ENCODE data around the gene MMP27.
"Not testable (repeated sequence)": the region's sequence is repeated elsewhere in the genome, so short reads cannot be mapped to it uniquely, and the experiment has no call there.

The MMP27 gene

GRCh38 chr11:102705626-102706025, at the start of gene MMP27:
Gene MMP27 (minus strand): TSS chr11:102705769. CDS start chr11:102705714, 55 bp downstream.
- Histone ChIP-seq H3K4me3 (ENCODE audit: low read depth, low read length) (no peak within 1 kb of the TSS), H3K4me1 (ENCODE audit: control insufficient read depth, insufficient read depth, low read length) (no peaks in the 10 kb centered on the region)

GRCh38 chr11:102753267-102753666, 47.7 kb upstream of the MMP27 start:
- Histone ChIP-seq H3K36me3 (ENCODE audit: control insufficient read depth, insufficient read depth, low read length) (no peaks in the 10 kb centered on the region), H3K27ac (ENCODE audit: low read depth, low read length) (no peak overlapping the region), H3K9me3 (ENCODE audit: control insufficient read depth, insufficient read depth, low read length) (no peaks in the 10 kb centered on the region), H3K9ac (ENCODE audit: low read depth, low read length) (no peak overlapping the region), H3K27me3 (ENCODE audit: control insufficient read depth, insufficient read depth, low read length) (no peaks in the 10 kb centered on the region), H3K4me1 (ENCODE audit: control insufficient read depth, insufficient read depth, low read length) (peaks cover 17% of the 10 kb centered on the region), H3K4me3 (ENCODE audit: low read depth, low read length) (no peak overlapping the region)

More at GRCh38 chr11:102705626-102706025, at the start of gene MMP27:
- Histone ChIP-seq H3K27ac (ENCODE audit: low read depth, low read length) (no peak within 1 kb of the TSS), H3K9ac (ENCODE audit: low read depth, low read length) (no peak within 1 kb of the TSS), H3K9me3 (ENCODE audit: control insufficient read depth, insufficient read depth, low read length) (no peaks in the 10 kb centered on the region), H3K36me3 (ENCODE audit: control insufficient read depth, insufficient read depth, low read length) (no peaks in the 10 kb centered on the region), H3K27me3 (ENCODE audit: control insufficient read depth, insufficient read depth, low read length) (no peaks in the 10 kb centered on the region)

- Histone ChIP-seq H3K9ac (ENCODE audit: low read depth, low read length) (no peak overlapping the region), H3K4me3 (ENCODE audit: low read depth, low read length) (no peak overlapping the region), H3K27ac (ENCODE audit: low read depth, low read length) (no peak overlapping the region), H3K27me3 (ENCODE audit: control insufficient read depth, insufficient read depth, low read length) (no peaks in the 10 kb centered on the region), H3K36me3 (ENCODE audit: control insufficient read depth, insufficient read depth, low read length) (no peaks in the 10 kb centered on the region), H3K4me1 (ENCODE audit: control insufficient read depth, insufficient read depth, low read length) (peaks cover 17% of the 10 kb centered on the region), H3K9me3 (ENCODE audit: control insufficient read depth, insufficient read depth, low read length) (no peaks in the 10 kb centered on the region)
Observed at GRCh38 chr11:102751673-102752072, 46.1 kb upstream of the MMP27 start.

- H3K27me3 ChIP-seq (ENCODE audit: control insufficient read depth, insufficient read depth, low read length) = no peaks in the 10 kb centered on the region
- no peaks in the 10 kb centered on the region for H3K36me3 ChIP-seq (ENCODE audit: control insufficient read depth, insufficient read depth, low read length)
- no peak overlapping the region for H3K9ac ChIP-seq (ENCODE audit: low read depth, low read length)
- no peaks in the 10 kb centered on the region for H3K9me3 ChIP-seq (ENCODE audit: control insufficient read depth, insufficient read depth, low read length)
- peaks cover 17% of the 10 kb centered on the region for H3K4me1 ChIP-seq (ENCODE audit: control insufficient read depth, insufficient read depth, low read length)
- no peak overlapping the region for H3K27ac ChIP-seq (ENCODE audit: low read depth, low read length)
- no peak overlapping the region for H3K4me3 ChIP-seq (ENCODE audit: low read depth, low read length)
Observed at GRCh38 chr11:102749101-102749722, 43.6 kb upstream of the MMP27 start.

GRCh38 chr11:102746746-102747578, 41.4 kb upstream of the MMP27 start:
- not testable (repeated sequence) for H3K27me3 ChIP-seq (ENCODE audit: control insufficient read depth, insufficient read depth, low read length); H3K9me3 ChIP-seq (ENCODE audit: control insufficient read depth, insufficient read depth, low read length); H3K27ac ChIP-seq (ENCODE audit: low read depth, low read length); H3K4me1 ChIP-seq (ENCODE audit: control insufficient read depth, insufficient read depth, low read length); H3K36me3 ChIP-seq (ENCODE audit: control insufficient read depth, insufficient read depth, low read length)
- Histone ChIP-seq H3K9ac (ENCODE audit: low read depth, low read length) (peak overlapping the region; percentile 51; the same call in 1 of the 2 replicates), H3K4me3 (ENCODE audit: low read depth, low read length) (peak overlapping the region; percentile 55; the same call in 1 of the 2 replicates)

- Histone ChIP-seq H3K27ac (ENCODE audit: low read depth, low read length) (no peak overlapping the region), H3K4me3 (ENCODE audit: low read depth, low read length) (no peak overlapping the region), H3K4me1 (ENCODE audit: control insufficient read depth, insufficient read depth, low read length) (peaks cover 6% of the 10 kb centered on the region; the same call in 1 of the 2 replicates), H3K36me3 (ENCODE audit: control insufficient read depth, insufficient read depth, low read length) (no peaks in the 10 kb centered on the region), H3K27me3 (ENCODE audit: control insufficient read depth, insufficient read depth, low read length) (no peaks in the 10 kb centered on the region), H3K9me3 (ENCODE audit: control insufficient read depth, insufficient read depth, low read length) (no peaks in the 10 kb centered on the region), H3K9ac (ENCODE audit: low read depth, low read length) (no peak overlapping the region)
Observed at GRCh38 chr11:102734650-102735049, 29.1 kb upstream of the MMP27 start.

GRCh38 chr11:102733232-102733875, 27.8 kb upstream of the MMP27 start:
- H3K27me3 ChIP-seq (ENCODE audit: control insufficient read depth, insufficient read depth, low read length) = no peaks in the 10 kb centered on the region

GRCh38 chr11:102730944-102731343, 25.4 kb upstream of the MMP27 start:
- H3K27ac ChIP-seq (ENCODE audit: low read depth, low read length); H3K9ac ChIP-seq (ENCODE audit: low read depth, low read length); H3K9me3 ChIP-seq (ENCODE audit: control insufficient read depth, insufficient read depth, low read length); H3K27me3 ChIP-seq (ENCODE audit: control insufficient read depth, insufficient read depth, low read length); H3K4me1 ChIP-seq (ENCODE audit: control insufficient read depth, insufficient read depth, low read length); H3K36me3 ChIP-seq (ENCODE audit: control insufficient read depth, insufficient read depth, low read length); H3K4me3 ChIP-seq (ENCODE audit: low read depth, low read length): not testable (repeated sequence)

More at GRCh38 chr11:102733232-102733875, 27.8 kb upstream of the MMP27 start:
- Histone ChIP-seq H3K4me1 (ENCODE audit: control insufficient read depth, insufficient read depth, low read length) (peaks cover 6% of the 10 kb centered on the region; the same call in 1 of the 2 replicates), H3K9ac (ENCODE audit: low read depth, low read length) (no peak overlapping the region), H3K27ac (ENCODE audit: low read depth, low read length) (no peak overlapping the region), H3K4me3 (ENCODE audit: low read depth, low read length) (no peak overlapping the region), H3K9me3 (ENCODE audit: control insufficient read depth, insufficient read depth, low read length) (no peaks in the 10 kb centered on the region), H3K36me3 (ENCODE audit: control insufficient read depth, insufficient read depth, low read length) (no peaks in the 10 kb centered on the region)

- Histone ChIP-seq H3K4me3 (ENCODE audit: low read depth, low read length) (no peak overlapping the region), H3K27me3 (ENCODE audit: control insufficient read depth, insufficient read depth, low read length) (no peaks in the 10 kb centered on the region), H3K27ac (ENCODE audit: low read depth, low read length) (no peak overlapping the region), H3K36me3 (ENCODE audit: control insufficient read depth, insufficient read depth, low read length) (no peaks in the 10 kb centered on the region), H3K4me1 (ENCODE audit: control insufficient read depth, insufficient read depth, low read length) (peaks cover 6% of the 10 kb centered on the region; the same call in 1 of the 2 replicates), H3K9ac (ENCODE audit: low read depth, low read length) (no peak overlapping the region), H3K9me3 (ENCODE audit: control insufficient read depth, insufficient read depth, low read length) (no peaks in the 10 kb centered on the region)
Observed at GRCh38 chr11:102729849-102730815, 24.6 kb upstream of the MMP27 start.

- H3K27me3 ChIP-seq (ENCODE audit: control insufficient read depth, insufficient read depth, low read length) = no peaks in the 10 kb centered on the region
- no peaks in the 10 kb centered on the region for H3K4me1 ChIP-seq (ENCODE audit: control insufficient read depth, insufficient read depth, low read length)
- H3K27ac ChIP-seq (ENCODE audit: low read depth, low read length) = no peak overlapping the region
- H3K9me3 ChIP-seq (ENCODE audit: control insufficient read depth, insufficient read depth, low read length) = no peaks in the 10 kb centered on the region
- no peak overlapping the region for H3K9ac ChIP-seq (ENCODE audit: low read depth, low read length)
- no peak overlapping the region for H3K4me3 ChIP-seq (ENCODE audit: low read depth, low read length)
- no peaks in the 10 kb centered on the region for H3K36me3 ChIP-seq (ENCODE audit: control insufficient read depth, insufficient read depth, low read length)
Observed at GRCh38 chr11:102727890-102728289, 22.3 kb upstream of the MMP27 start.

Measured in HUES48 (cell line).